VCaP (cell line): ENCODE data around the gene PLSCR3.

Source experiments
- H3K27ac ChIP-seq: fragments of 450-650 bp; 2 replicates; pipeline ENCODE4 v1.5.1; 2017
- CTCF ChIP-seq: fragments of 450-650 bp; conservative IDR thresholded peaks from 2 replicates; pipeline ENCODE4 v1.5.1; 2017; ENCODE audit warnings: mild to moderate bottlenecking, moderate library complexity

Gene PLSCR3

DNA sequence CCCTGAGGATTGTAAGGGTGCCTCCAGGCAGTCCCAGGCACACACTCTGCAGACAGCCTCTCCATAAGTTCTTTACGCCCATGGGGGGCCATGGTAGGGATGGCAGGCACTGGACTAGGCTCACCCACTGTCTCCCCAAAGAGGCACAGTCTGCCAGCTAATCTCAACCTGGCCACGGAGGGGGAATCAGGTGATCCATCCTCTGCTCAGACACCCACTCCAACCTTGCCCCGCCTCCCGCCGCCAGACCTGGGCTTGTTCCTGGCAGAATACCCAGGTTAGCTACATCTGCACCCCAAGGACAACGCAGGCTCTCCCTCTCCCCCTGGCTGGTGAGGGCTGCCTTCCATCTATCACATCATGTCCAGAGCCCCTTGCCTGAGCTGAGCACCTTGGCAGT is 14.5 kb upstream of the PLSCR3 start:
- TF ChIP-seq CTCF, result no peak
- no peak overlapping the region for H3K27ac ChIP-seq

DNA sequence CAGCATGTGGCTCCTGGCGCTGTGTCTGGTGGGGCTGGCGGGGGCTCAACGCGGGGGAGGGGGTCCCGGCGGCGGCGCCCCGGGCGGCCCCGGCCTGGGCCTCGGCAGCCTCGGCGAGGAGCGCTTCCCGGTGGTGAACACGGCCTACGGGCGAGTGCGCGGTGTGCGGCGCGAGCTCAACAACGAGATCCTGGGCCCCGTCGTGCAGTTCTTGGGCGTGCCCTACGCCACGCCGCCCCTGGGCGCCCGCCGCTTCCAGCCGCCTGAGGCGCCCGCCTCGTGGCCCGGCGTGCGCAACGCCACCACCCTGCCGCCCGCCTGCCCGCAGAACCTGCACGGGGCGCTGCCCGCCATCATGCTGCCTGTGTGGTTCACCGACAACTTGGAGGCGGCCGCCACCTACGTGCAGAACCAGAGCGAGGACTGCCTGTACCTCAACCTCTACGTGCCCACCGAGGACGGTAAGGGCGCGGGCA is 14.0 kb upstream of the PLSCR3 start:
- no peak for TF ChIP-seq CTCF
- H3K27ac ChIP-seq, result no peak overlapping the region

- no peak for TF ChIP-seq CTCF
- no peak within 1 kb of the TSS for H3K27ac ChIP-seq
These were observed 13.3 kb upstream of the PLSCR3 start, which contains the start of gene NLGN2 for GRCh38 chr17:7407485-7408251. Gene NLGN2 (plus strand): TSS chr17:7407845. CDS start chr17:7408256, 411 bp downstream.

- TF ChIP-seq CTCF, result no peak
- no peak overlapping the region for H3K27ac ChIP-seq
These were observed 12.8 kb upstream of the PLSCR3 start for GRCh38 chr17:7407082-7407481.

DNA sequence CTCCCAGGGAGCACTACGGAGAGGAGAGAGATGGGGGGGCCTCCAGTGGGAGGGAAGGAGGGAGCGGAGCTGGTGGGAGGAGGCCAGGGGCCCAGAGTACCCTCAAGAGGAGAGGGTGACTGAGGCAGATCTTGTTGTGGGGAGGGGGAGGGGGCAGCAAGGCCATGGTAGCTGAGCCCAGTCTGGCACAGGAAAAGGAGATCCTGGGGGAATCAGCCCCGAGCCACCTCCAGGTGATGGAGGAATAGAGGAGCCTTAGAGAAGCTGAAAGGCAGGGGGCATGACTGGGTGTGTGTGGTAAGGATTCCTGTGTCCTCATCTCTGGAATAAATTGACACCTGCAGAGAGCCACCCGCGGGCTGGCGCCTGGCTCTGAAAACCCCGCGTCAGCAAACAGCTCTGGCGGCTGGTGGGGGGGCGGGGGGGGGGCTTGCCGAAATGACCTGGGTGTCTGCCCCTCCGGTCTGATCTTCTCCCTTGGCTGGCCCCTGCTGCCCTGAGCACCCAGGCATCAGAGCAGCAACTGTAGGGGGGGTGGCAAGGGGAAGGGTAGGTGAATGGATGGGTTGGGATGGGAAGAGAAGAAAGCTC is 12.0 kb upstream of the PLSCR3 start:
- TF ChIP-seq CTCF, result no peak
- no peak overlapping the region for H3K27ac ChIP-seq

GRCh38 chr17:7405350-7406234 is 11.3 kb upstream of the PLSCR3 start:
- peak overlapping the region; percentile 63; the same call in 1 of the 2 replicates for H3K27ac ChIP-seq

More at GRCh38 chr17:7405350-7406234, 11.3 kb upstream of the PLSCR3 start:
- TF ChIP-seq CTCF, result no peak
